Measurements from ENCODE around the gene UBL4A.

GRCh38 chrX:154448484-154448883, 37.9 kb downstream of the UBL4A start:
- no peak for TF ChIP-seq CTCF (IDR thresholded peaks at IDR 0.05)
- no peak for TF ChIP-seq POLR2A (IDR thresholded peaks at IDR 0.05)

All from right lobe of liver (tissue), 4 donors.